Measurements from ENCODE around the gene B4GALT2. TPM values are rescaled to one million over a fixed set of nuclear protein-coding genes. Genes with fewer than 3 reads are reported as not detected.

B4GALT2 gene
- total RNA-seq, 1 experiment from 2014 or later, result 66.2 TPM

DNA sequence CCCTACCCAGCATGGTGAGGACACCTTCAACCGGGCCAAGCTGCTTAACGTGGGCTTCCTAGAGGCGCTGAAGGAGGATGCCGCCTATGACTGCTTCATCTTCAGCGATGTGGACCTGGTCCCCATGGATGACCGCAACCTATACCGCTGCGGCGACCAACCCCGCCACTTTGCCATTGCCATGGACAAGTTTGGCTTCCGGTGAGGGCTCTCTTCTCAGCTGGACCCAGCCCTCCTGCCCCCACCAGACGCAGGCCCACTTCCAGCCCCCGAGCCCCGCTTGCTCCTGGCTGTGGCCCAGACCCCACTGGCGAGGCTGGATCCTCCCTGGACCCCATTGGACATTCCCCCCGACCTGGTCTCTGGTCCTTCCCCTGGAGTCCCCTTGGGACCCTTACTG lies 5.8 kb downstream of the B4GALT2 start:
- Histone ChIP-seq H3K9me3 (ENCODE audit: insufficient read depth, low read depth) (no peaks in the 10 kb centered on the region), H3F3A (ENCODE audit: insufficient read depth, low read depth) (peaks cover 32% of the 10 kb centered on the region), H3K4me3 (no peak overlapping the region), H3K9me2 (ENCODE audit: insufficient read depth) (no peaks in the 10 kb centered on the region), H3K36me3 (ENCODE audit: low read depth) (peaks cover 12% of the 10 kb centered on the region; the same call in 1 of the 2 replicates), H3K27ac (no peak overlapping the region), H3K4me2 (no peak overlapping the region), H4K20me1 (ENCODE audit: insufficient read depth) (peaks cover 3% of the 10 kb centered on the region; the same call in 1 of the 2 replicates), H3K27me3 (ENCODE audit: insufficient read depth, low read depth) (no peaks in the 10 kb centered on the region), H2AFZ (no peak overlapping the region), H3K4me1 (replicated peaks; ENCODE audit: insufficient read depth) (peaks cover 17% of the 10 kb centered on the region), H3K79me2 (ENCODE audit: low read depth) (peaks cover 27% of the 10 kb centered on the region)
- intact Hi-C loops (cut with micrococcal nuclease; ENCODE audit: unreplicated experiment), result no loop called here
- TF ChIP-seq, protein P1, sequence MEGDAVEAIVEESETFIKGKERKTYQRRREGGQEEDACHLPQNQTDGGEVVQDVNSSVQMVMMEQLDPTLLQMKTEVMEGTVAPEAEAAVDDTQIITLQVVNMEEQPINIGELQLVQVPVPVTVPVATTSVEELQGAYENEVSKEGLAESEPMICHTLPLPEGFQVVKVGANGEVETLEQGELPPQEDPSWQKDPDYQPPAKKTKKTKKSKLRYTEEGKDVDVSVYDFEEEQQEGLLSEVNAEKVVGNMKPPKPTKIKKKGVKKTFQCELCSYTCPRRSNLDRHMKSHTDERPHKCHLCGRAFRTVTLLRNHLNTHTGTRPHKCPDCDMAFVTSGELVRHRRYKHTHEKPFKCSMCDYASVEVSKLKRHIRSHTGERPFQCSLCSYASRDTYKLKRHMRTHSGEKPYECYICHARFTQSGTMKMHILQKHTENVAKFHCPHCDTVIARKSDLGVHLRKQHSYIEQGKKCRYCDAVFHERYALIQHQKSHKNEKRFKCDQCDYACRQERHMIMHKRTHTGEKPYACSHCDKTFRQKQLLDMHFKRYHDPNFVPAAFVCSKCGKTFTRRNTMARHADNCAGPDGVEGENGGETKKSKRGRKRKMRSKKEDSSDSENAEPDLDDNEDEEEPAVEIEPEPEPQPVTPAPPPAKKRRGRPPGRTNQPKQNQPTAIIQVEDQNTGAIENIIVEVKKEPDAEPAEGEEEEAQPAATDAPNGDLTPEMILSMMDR (conservative IDR thresholded peaks at IDR 0.05), result no peak
- no peak for TF ChIP-seq EZH2 (IDR thresholded peaks at IDR 0.05; ENCODE audit: low read depth)
- DNase-seq, result no peak
- POLR2A ChIA-PET (ENCODE audit: unreplicated experiment), result no interaction called here
- BruUV-seq (replicated peaks), result no TSS peak
- CTCF ChIA-PET, result no interaction called here

DNA sequence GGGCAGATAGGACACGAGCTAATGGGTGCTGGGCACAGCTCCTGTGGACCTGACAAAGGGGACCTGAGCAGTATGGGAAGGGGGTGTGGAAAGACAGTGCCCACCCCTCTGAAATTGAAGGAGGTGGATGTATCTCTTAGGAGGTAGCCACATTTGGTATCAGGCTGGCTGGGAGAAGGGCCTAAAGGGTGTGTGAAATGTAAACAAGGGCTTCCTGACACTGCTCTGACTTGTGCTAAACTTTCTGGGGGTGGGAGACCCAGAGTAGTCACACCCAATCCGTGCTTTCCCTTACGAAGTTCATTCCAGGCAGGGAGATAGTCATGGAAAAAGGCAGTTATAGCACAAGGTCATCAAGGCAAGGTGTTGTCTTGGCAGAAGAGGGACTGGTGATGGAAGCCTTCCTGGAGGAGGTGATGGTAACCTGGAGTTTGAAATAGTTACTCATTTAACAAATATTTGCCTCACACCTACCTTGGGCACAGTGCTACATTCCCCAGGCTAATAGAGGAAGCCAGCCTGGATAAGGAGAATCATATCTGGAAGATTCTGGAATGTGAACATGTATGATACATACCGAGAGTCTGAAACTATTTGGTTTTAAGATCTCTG lies 7.1 kb downstream of the B4GALT2 start:
- H3K9me2 ChIP-seq (ENCODE audit: insufficient read depth), result no peaks in the 10 kb centered on the region
- CTCF ChIA-PET, result no interaction called here
- H3K4me2 ChIP-seq, result no peak overlapping the region
- no peak overlapping the region for H2AFZ ChIP-seq
- H3K36me3 ChIP-seq (ENCODE audit: low read depth), result peaks cover 12% of the 10 kb centered on the region; the same call in 1 of the 2 replicates
- no peaks in the 10 kb centered on the region for H3K27me3 ChIP-seq (ENCODE audit: insufficient read depth, low read depth)
- peak in 1 of 2 experiments; percentile 30 for DNase-seq
- H3F3A ChIP-seq (ENCODE audit: insufficient read depth, low read depth), result peaks cover 32% of the 10 kb centered on the region
- H3K4me1 ChIP-seq (replicated peaks; ENCODE audit: insufficient read depth), result peaks cover 15% of the 10 kb centered on the region
- no peaks in the 10 kb centered on the region for H3K9me3 ChIP-seq (ENCODE audit: insufficient read depth, low read depth)
- H3K27ac ChIP-seq, result no peak overlapping the region
- no TSS peak for BruUV-seq (replicated peaks)
- peaks cover 14% of the 10 kb centered on the region for H3K79me2 ChIP-seq (ENCODE audit: low read depth)
- intact Hi-C loops (cut with micrococcal nuclease; ENCODE audit: unreplicated experiment), result no loop called here
- no peak for TF ChIP-seq EZH2 (IDR thresholded peaks at IDR 0.05; ENCODE audit: low read depth)
- TF ChIP-seq, protein P1 (conservative IDR thresholded peaks at IDR 0.05), result no peak
- H3K4me3 ChIP-seq, result no peak overlapping the region
- POLR2A ChIA-PET (ENCODE audit: unreplicated experiment), result no interaction called here
- peaks cover 3% of the 10 kb centered on the region; the same call in 1 of the 2 replicates for H4K20me1 ChIP-seq (ENCODE audit: insufficient read depth)

DNA sequence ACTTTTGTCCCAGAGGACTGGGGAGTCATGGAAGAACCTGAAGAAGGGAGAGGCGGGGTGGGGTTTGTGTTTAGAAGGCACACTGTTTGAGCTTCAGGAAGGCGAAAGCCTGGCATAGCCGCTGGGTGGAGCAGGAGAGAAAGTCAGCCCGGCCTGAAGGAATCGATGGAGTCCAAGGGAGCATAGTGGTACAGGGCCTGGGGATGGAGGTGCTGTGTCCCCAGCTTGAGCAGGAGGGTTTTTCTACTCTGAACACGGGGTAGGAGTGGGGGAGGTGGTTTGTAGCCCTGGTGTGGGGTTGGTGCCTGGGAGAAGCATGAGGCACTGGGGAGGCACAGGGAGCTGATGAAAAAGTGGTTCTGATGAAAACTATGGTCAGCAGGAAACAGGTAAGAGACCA lies 7.7 kb downstream of the B4GALT2 start:
- no peak overlapping the region for H3K4me2 ChIP-seq
- TF ChIP-seq EZH2 (IDR thresholded peaks at IDR 0.05; ENCODE audit: low read depth), result no peak
- TF ChIP-seq, protein P1 (conservative IDR thresholded peaks at IDR 0.05), result no peak
- peaks cover 12% of the 10 kb centered on the region; the same call in 1 of the 2 replicates for H3K36me3 ChIP-seq (ENCODE audit: low read depth)
- H2AFZ ChIP-seq, result no peak overlapping the region
- no peaks in the 10 kb centered on the region for H3K9me2 ChIP-seq (ENCODE audit: insufficient read depth)
- no TSS peak for BruUV-seq (replicated peaks)
- no peak for DNase-seq
- H4K20me1 ChIP-seq (ENCODE audit: insufficient read depth), result peaks cover 3% of the 10 kb centered on the region; the same call in 1 of the 2 replicates
- no peaks in the 10 kb centered on the region for H3K9me3 ChIP-seq (ENCODE audit: insufficient read depth, low read depth)
- H3F3A ChIP-seq (ENCODE audit: insufficient read depth, low read depth), result peaks cover 35% of the 10 kb centered on the region
- intact Hi-C loops (cut with micrococcal nuclease; ENCODE audit: unreplicated experiment), result no loop called here
- H3K79me2 ChIP-seq (ENCODE audit: low read depth), result peaks cover 9% of the 10 kb centered on the region; the same call in 1 of the 2 replicates
- H3K4me3 ChIP-seq, result no peak overlapping the region
- no peaks in the 10 kb centered on the region for H3K27me3 ChIP-seq (ENCODE audit: insufficient read depth, low read depth)
- ChIA-PET CTCF (no interaction called here), POLR2A (ENCODE audit: unreplicated experiment) (no interaction called here)
- H3K27ac ChIP-seq, result no peak overlapping the region
- H3K4me1 ChIP-seq (replicated peaks; ENCODE audit: insufficient read depth), result peaks cover 14% of the 10 kb centered on the region
